GM12878 (cell line): ENCODE results near the gene HAUS6. TPM values are rescaled to one million over a fixed set of nuclear protein-coding genes. Genes with fewer than 3 reads are reported as not detected.

Experiments
- LARP7 ChIP-seq: fragments of 450-650 bp; IDR thresholded peaks from 2 replicates; pipeline ENCODE4 v1.6.1; 2017; ENCODE audit warnings: mild to moderate bottlenecking
- PAX5 ChIP-seq: IDR thresholded peaks from 2 replicates; pipeline ENCODE4 v1.6.1; 2011; ENCODE audit warnings: low read depth, low read length, borderline replicate concordance
- SMC3 ChIP-seq: IDR thresholded peaks from 2 replicates; pipeline ENCODE4 v1.6.1; 2011; ENCODE audit warnings: low read length, improper control_type of control experiment, borderline replicate concordance
- SP1 ChIP-seq: IDR thresholded peaks from one replicate; pipeline ENCODE4 v1.6.1; 2011; ENCODE audit warnings: low read depth, low read length
- TCF12 ChIP-seq: IDR thresholded peaks from 2 replicates; pipeline ENCODE4 v1.6.1; 2011; ENCODE audit warnings: low read depth, mild to moderate bottlenecking, low read length
- polyA plus RNA-seq, 11 experiments: library from polyadenylated mRNA; depleted of rRNA in 4 of 11; unstranded in 6 of 11; stranded (reverse) in 5 of 11; fragments of >200 nt; fragmentation: Nextera tagmentation in 4 of 11; fragmentation: Illumina TruSeq in 1 of 11; extraction: Ambion mirVana in 4 of 11; extraction: Trizol in 1 of 11; gene quantifications; 1 replicate in 1 of 11; 2 replicates in 10 of 11; pipeline versions ENCODE4 v1.2.1 to v1.2.3, GENCODE V29; 2011 to 2016; ENCODE audit warnings: inconsistent platforms in 2 of 11, missing spikeins in 2 of 11, low read depth in 1 of 11
- total RNA-seq, 4 experiments: library from RNA; depleted of rRNA in 3 of 4; stranded (reverse); fragments of >200 nt in 3 of 4; fragmentation: Illumina TruSeq in 1 of 4; extraction: Trizol in 1 of 4; gene quantifications; 2 replicates each; pipeline versions ENCODE4 v1.2.1 to v1.2.3, GENCODE V29; 2013 to 2021
- TF ChIP-seq, protein P1 (sequence below): IDR thresholded peaks from 2 replicates; pipeline ENCODE4 v1.6.1; 2012; ENCODE audit warnings: low read depth, low read length, improper control_type of control experiment
- TF ChIP-seq, protein P2 (sequence below): fragments of 450-650 bp; IDR thresholded peaks from 2 replicates; pipeline ENCODE4 v1.6.1; 2018; ENCODE audit warnings: mild to moderate bottlenecking, low read depth, moderate library complexity; ENCODE audit not compliant: partially characterized antibody
- TF ChIP-seq, protein P3 (sequence below): fragments of 450-650 bp; IDR thresholded peaks from 2 replicates; pipeline ENCODE4 v1.6.1; 2017; ENCODE audit warnings: low read depth, mild to moderate bottlenecking, moderate library complexity
- TF ChIP-seq, protein P4 (sequence below): fragments of 450-650 bp; IDR thresholded peaks from 2 replicates; pipeline ENCODE4 v1.6.1; 2017; ENCODE audit warnings: mild to moderate bottlenecking, low read depth, inconsistent platforms; ENCODE audit not compliant: poor library complexity, severe bottlenecking

Gene HAUS6
- total and polyA plus RNA-seq, 10 of the 15 experiments (the other 5 are each of a cell fraction or from before 2014, with no cell fraction given): 7.1 to 26.8 (median 16.0) TPM

DNA sequence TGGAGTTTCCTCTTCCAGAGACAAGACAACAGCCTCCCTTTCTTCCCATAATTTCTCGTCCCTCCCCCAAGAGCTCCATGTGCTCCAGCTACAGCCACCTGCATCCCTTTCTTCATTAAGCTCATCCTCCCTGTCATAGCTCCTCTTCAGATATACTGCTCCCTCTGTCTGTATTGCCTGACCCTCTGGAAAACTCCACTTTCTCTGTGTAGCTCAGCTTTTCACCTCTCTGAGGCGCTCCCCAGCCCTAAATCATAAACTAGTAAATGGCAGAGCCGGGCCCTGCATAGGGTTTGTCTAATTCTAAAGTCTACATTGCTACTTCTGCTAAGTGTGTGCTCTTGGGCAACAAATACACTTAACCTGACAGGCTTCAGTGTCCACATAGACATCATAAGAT, 33.4 kb upstream of the HAUS6 start (continued):
- TF ChIP-seq, protein P1, sequence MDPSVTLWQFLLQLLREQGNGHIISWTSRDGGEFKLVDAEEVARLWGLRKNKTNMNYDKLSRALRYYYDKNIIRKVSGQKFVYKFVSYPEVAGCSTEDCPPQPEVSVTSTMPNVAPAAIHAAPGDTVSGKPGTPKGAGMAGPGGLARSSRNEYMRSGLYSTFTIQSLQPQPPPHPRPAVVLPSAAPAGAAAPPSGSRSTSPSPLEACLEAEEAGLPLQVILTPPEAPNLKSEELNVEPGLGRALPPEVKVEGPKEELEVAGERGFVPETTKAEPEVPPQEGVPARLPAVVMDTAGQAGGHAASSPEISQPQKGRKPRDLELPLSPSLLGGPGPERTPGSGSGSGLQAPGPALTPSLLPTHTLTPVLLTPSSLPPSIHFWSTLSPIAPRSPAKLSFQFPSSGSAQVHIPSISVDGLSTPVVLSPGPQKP: no peak
- TF ChIP-seq SMC3 (no peak), TCF12 (no peak), SP1 (no peak), PAX5 (no peak), LARP7 (no peak)
- TF ChIP-seq, protein P2, sequence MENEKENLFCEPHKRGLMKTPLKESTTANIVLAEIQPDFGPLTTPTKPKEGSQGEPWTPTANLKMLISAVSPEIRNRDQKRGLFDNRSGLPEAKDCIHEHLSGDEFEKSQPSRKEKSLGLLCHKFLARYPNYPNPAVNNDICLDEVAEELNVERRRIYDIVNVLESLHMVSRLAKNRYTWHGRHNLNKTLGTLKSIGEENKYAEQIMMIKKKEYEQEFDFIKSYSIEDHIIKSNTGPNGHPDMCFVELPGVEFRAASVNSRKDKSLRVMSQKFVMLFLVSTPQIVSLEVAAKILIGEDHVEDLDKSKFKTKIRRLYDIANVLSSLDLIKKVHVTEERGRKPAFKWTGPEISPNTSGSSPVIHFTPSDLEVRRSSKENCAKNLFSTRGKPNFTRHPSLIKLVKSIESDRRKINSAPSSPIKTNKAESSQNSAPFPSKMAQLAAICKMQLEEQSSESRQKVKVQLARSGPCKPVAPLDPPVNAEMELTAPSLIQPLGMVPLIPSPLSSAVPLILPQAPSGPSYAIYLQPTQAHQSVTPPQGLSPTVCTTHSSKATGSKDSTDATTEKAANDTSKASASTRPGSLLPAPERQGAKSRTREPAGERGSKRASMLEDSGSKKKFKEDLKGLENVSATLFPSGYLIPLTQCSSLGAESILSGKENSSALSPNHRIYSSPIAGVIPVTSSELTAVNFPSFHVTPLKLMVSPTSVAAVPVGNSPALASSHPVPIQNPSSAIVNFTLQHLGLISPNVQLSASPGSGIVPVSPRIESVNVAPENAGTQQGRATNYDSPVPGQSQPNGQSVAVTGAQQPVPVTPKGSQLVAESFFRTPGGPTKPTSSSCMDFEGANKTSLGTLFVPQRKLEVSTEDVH: no peak
- TF ChIP-seq, protein P3, sequence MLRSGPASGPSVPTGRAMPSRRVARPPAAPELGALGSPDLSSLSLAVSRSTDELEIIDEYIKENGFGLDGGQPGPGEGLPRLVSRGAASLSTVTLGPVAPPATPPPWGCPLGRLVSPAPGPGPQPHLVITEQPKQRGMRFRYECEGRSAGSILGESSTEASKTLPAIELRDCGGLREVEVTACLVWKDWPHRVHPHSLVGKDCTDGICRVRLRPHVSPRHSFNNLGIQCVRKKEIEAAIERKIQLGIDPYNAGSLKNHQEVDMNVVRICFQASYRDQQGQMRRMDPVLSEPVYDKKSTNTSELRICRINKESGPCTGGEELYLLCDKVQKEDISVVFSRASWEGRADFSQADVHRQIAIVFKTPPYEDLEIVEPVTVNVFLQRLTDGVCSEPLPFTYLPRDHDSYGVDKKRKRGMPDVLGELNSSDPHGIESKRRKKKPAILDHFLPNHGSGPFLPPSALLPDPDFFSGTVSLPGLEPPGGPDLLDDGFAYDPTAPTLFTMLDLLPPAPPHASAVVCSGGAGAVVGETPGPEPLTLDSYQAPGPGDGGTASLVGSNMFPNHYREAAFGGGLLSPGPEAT: no peak
- TF ChIP-seq, protein P4, sequence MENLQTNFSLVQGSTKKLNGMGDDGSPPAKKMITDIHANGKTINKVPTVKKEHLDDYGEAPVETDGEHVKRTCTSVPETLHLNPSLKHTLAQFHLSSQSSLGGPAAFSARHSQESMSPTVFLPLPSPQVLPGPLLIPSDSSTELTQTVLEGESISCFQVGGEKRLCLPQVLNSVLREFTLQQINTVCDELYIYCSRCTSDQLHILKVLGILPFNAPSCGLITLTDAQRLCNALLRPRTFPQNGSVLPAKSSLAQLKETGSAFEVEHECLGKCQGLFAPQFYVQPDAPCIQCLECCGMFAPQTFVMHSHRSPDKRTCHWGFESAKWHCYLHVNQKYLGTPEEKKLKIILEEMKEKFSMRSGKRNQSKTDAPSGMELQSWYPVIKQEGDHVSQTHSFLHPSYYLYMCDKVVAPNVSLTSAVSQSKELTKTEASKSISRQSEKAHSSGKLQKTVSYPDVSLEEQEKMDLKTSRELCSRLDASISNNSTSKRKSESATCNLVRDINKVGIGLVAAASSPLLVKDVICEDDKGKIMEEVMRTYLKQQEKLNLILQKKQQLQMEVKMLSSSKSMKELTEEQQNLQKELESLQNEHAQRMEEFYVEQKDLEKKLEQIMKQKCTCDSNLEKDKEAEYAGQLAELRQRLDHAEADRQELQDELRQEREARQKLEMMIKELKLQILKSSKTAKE: no peak
